Ammon's horn (tissue), 1 donor: ENCODE data around the gene MMP20.
A peak's percentile ranks its signal among the peaks of the same experiment; 100 is the strongest.

ENCODE experiments used
- DNase-seq: peaks from one replicate; pipeline ENCODE4 v3.0.0-alpha.2; 2016; ENCODE audit warnings: low spot score

The MMP20 gene

DNA sequence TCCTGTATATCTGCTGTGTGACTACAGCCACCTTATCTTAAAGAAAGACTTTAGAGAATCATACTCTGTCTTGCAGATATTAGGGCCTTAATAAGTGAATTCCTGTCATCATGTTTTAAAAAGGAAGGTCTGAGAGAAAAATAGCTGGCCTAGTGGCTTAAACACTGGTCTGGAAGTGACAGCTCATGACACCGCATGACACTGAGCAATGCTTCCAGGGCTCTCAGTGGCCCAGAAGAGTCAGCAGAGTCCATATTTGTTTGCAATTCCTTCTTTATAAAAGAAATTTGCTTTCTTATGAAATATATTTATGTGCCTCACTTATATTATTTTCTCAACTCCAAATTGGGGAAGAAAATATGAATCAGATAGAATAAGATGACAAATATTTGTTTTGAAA lies 33.0 kb downstream of the MMP20 start:
- no peak for DNase-seq

- no peak for DNase-seq
Measured at GRCh38 chr11:102591160-102591718, 33.9 kb downstream of the MMP20 start.

- DNase-seq = no peak
Measured at GRCh38 chr11:102590276-102591049, 34.7 kb downstream of the MMP20 start.

GRCh38 chr11:102589047-102589459 lies 36.1 kb downstream of the MMP20 start:
- DNase-seq = no peak

- DNase-seq = no peak
Measured at GRCh38 chr11:102587722-102588121, 37.4 kb downstream of the MMP20 start.

DNA sequence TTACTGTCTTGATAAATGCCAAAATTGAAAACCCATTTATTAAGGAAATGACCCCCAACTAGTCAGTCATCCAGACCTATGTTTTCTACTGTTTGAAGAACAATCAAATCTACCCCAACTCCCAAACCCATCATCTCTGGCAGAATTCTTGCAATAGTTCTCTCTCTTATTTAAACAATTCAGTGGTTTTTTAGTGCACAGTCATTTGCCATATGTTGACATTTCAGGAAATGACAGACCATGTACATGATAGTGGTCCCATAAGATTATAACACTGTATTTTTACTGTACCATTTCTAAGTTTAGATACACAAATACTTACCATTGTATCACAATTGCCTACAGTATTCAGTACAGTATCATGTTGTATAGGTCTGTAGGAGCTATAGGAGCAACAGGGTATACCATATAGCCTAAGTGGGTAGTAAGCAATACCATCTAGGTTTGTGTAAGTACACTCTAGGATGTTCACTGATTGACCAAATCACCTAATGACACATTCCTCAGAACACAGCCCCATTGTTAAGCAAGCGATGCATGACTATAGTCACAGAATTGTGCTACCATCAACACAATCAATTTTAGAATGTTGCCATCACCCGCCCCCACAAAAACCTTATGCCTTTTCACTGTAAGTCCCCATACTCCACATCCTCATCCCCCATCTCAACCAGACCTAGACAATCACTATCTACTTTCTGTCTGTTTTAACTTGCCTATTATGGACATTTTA lies 41.8 kb downstream of the MMP20 start:
- no peak for DNase-seq

- no peak for DNase-seq
Measured at GRCh38 chr11:102582140-102582539, 43.0 kb downstream of the MMP20 start.

DNA sequence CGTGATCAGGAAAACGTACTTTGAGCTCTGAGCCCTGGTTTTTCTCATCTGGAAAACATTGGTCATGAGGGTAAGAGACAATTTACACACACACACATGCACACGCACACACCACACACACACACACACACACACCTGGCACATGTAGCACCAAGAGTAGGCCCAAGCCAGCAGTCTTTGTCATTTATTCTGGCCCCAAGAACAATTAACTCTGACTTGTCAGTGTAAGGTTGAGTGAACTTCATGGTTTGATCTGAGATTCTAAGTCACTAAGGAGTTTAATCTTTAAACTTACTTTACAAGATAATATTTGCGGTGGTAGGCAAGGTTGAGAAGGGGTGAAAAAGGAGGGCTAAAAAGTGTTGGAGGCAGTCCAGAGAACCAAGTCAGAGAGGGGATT lies 44.1 kb downstream of the MMP20 start:
- DNase-seq = no peak

DNA sequence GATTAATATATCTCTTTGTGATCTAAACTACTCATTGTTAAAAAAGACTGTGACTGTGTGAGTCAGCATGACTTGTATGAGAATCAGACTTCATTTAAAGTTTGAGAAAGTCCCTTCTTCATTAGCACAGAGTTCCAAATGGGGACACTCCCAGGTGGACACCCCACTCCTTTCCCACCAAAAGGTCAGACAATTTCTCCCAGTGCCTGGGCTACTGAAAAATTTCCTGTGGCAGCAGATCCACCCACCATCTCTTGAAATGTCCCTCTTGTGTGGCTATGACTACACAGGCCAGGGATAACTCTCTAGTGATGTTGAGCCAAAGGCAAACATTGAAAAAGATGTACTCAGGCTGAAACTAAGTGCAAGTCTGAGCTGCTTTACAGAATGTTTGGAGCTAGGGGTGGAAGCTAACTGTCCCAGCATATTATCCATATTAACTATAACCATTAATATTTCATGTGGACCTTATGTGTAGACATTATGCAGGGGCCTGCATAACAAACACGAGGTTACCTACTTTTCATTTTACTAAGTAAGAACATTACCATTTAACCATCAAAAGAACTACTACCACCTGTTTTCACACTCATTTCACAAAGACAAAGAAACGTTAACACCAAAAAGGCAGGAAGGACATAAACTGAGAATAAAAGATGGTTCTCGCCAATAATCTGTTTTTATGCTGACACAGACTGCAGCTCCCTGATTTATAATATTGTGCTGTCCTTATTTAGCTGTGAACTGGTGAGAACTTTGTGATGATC lies 44.8 kb downstream of the MMP20 start:
- DNase-seq = no peak

GRCh38 chr11:102577723-102578122 lies 47.4 kb downstream of the MMP20 start:
- DNase-seq = no peak

GRCh38 chr11:102577182-102577581 lies 48.0 kb downstream of the MMP20 start:
- DNase-seq = no peak

- DNase-seq = no peak
Measured at GRCh38 chr11:102576350-102576749, 48.8 kb downstream of the MMP20 start.

DNA sequence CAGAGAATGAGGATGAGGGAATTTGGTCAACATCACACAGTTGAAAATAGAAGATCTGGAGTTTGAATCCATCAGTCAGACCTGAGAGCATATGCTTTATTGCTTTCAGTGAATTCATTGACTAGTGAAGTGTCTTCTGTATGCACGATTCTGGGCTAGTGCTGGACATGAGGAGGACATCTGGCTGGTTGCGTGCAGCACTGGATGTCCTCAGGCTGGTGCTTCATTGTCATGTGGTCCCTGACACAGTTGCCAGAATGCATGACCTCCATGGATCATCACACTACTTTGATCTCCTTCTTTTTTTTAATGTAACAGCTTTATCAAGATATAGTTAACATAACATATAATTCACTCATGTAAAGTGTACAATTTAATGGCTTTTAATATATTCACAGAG lies 50.1 kb downstream of the MMP20 start:
- DNase-seq = no peak

DNA sequence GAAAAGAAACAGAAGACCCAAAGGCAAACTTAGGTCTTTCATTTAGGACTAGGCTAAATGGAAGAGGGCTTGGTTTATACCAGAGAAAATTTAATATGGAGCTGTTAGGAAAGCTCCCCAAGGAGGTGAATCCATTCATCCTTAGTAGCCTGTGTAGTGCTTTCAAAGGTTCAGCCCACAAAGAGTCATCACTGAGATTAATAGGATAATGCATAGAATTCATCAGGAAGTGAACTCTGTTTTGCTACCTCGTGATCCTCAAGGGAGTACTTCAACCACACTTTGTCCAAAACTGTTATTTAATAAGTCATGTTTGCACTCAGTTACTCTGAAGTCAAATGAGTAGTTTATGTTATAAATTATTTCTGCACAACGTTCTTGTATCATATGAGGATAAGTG lies 51.3 kb downstream of the MMP20 start:
- DNase-seq = no peak

DNA sequence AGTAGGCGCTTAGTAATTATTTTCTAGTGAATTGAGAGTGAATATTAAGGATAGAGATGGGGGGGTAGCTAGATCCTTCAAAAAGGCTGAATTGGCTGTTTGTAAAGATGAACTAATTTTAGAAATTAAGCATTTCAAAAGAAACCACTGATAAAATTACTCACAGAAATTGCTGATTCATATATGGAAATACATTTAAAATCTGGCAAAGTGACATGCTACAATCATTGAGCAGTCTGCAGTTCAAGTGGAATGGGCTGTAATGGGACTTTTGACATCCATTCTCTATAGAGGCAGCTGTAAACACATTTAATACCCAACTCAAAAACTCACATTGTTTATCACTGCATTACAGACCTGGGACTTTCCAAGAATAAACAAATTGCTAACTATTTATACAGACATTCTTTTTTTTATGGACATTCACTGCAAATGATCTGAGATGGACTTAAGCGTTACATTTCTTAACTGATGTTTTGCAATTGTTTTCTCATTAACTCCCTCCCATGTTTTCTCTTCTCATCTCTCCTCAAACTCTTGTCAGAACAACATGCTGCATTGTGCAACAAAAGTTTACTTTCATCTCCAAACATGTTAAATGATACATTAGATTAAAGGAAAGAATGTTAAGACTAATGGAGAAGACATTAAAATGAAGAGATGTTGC lies 52.4 kb downstream of the MMP20 start:
- no peak for DNase-seq

DNA sequence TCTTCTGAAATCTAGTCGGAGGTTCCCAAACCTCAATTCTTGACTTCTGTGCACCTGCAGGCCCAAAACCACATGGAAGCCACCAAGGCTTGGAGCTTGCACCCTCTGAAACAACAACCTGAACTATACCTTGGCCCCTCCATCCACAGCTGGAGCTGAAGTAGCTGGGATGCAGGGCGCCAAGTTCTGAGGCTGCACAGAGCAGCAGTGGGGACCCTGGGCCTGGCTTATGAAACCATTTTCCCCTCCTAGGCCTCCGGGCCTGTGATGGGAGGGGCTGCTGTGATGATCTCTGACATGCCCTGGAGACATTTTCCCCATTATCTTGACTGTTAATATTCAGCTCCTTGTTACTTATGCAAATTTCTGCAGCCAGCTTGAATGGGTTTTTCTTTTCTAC lies 56.3 kb downstream of the MMP20 start:
- DNase-seq = no peak

- DNase-seq = no peak
Measured at GRCh38 chr11:102566112-102566511, 59.0 kb downstream of the MMP20 start.

GRCh38 chr11:102564110-102564509 lies 61.0 kb downstream of the MMP20 start:
- DNase-seq = no peak

DNA sequence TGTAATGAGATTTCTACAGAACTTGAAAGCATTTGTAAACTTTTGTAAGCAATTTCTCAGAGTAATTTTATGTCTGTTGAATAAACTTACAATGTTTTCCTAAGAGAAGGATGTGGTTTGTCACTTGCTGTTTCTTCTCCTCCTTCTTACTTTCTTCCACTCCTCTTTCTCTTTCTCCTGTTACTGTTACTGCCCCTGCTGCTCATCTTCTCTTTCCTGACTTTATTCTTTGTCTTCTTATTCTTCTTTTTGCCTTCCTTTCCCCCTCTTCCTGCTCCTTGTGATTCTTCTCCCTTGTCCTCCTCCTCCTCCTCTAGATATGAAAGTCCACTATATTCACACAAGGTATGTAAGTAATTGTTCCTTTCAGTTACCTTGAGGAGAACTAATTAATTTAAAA lies 63.5 kb downstream of the MMP20 start:
- DNase-seq = no peak

GRCh38 chr11:102560555-102561011 lies 64.5 kb downstream of the MMP20 start:
- DNase-seq = peak; percentile 41

DNA sequence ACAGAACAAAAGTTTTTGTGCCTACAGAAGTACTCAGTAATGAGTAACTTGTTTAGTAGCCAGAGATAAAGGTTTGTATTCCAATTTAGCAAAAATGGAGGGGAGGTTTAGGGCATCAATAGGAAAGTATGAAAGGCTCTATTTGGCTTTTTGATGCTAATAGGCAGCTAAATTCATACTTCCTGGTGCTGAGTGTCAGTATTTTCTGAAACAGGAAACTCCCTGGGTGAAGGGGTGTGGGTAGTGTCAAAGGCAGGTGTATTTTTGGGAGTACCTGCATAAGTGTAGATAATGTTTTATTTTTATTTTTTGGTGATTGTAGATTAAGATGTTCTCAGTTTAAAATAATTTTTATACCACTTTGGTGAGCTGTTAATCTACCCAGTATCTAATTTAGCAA lies 65.3 kb downstream of the MMP20 start:
- no peak for DNase-seq

- no peak for DNase-seq
Measured at GRCh38 chr11:102555091-102555490, 70.0 kb downstream of the MMP20 start.
